COLO668 (cell line): ENCODE results near the gene PLOD3.
A peak's percentile ranks its signal among the peaks of the same experiment; 100 is the strongest.
"Not testable (repeated sequence)": the region's sequence is repeated elsewhere in the genome, so short reads cannot be mapped to it uniquely, and the experiment has no call there.

Experiments used
- DNase-seq: peaks from one replicate; lab custom pipeline; 2025; ENCODE audit not compliant: unreplicated experiment; lab: John Stamatoyannopoulos, UW

The PLOD3 gene, protein sequence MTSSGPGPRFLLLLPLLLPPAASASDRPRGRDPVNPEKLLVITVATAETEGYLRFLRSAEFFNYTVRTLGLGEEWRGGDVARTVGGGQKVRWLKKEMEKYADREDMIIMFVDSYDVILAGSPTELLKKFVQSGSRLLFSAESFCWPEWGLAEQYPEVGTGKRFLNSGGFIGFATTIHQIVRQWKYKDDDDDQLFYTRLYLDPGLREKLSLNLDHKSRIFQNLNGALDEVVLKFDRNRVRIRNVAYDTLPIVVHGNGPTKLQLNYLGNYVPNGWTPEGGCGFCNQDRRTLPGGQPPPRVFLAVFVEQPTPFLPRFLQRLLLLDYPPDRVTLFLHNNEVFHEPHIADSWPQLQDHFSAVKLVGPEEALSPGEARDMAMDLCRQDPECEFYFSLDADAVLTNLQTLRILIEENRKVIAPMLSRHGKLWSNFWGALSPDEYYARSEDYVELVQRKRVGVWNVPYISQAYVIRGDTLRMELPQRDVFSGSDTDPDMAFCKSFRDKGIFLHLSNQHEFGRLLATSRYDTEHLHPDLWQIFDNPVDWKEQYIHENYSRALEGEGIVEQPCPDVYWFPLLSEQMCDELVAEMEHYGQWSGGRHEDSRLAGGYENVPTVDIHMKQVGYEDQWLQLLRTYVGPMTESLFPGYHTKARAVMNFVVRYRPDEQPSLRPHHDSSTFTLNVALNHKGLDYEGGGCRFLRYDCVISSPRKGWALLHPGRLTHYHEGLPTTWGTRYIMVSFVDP

DNA sequence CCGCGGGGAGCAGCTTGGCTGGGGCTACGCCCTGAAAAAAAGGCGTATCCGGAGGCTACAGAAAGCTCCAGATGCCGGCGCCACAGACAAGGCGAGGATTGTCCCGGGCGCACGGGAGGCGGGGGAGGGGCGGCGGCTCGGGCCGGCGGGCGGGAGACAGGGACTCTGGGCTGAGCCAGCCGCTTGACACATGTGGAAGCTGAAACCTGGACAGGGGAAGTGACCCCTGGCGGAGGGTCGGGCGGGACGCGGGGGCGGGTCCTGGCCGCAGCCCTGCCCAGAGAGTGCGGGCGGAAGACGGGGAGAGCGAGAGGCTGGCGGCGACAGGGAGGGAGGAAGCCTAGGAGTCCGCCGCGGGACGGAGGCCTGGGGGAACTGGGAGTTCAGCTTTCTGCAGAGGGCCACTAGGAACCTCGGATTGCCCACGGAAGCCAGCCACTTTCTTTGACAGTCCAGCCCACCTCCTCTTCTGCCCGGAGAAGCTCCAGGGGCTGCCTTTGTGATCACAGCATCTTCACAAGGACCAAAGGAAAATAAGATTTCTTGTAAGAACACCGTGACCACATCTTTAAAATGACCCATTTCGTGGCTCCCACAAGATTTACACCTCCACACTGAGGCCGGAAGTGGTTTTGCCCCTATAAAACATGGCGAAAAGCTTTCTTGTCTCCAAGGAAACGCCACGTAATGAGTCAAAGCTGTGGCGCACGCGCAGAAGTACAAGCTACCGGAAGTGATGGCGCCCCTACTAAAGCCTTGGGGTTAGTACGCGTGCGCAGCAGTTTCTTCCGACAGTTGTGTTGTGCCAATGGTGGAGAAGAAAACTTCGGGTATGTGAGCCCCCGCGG, at the start of gene PLOD3, which contains the start of gene ZNHIT1:
Gene PLOD3, minus strand, starts transcription at position 194 of the 848 bp plus-strand sequence. CDS start 307 bp downstream, outside the sequence.
Gene ZNHIT1, plus strand, starts transcription at position 778 of the 848 bp plus-strand sequence. Its CDS starts 31 bp downstream, at position 809.
- DNase-seq: peak; percentile 97

DNA sequence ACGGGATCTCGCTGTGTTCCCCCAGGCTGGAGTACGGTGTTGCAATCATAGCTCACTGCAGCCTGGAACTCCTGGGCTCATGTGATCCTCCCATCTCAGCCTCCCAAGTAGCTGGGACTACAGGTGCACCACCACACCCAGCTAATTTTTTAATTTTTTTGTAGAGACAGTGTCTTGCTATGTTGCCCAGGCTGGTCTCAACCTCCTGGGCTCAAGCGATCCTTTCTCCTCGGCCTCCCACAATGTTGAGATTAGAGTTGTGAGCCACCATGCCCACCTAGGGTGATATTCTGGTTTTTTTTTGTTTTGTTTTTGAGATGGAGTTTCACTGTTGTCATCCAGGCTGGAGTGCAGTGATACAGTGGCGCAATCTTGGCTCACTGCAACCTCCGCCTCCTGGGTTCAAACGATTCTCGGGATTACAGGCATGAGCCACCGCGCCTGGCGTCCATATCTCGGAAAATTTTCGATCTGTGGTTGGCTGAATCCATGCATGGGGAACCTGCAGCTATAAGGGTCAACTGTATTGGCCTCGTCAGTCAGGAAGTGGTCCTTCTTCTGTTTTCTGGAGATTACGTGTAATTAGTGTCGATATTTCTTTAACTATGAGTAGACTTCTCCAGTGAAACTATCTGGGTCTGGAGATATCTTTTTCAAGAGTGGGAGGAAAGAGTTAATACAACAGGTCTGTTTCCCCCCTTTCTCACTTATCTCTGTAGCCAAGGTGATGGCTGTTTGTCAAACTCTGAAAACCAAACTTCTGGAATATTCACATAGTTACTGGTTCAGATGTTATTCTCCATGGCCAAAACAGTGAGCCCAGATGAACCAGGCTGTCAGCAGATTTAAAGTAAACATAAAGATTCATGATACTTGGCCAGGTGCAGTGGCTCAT, 48.5 kb upstream of the PLOD3 start:
- DNase-seq: no peak

DNA sequence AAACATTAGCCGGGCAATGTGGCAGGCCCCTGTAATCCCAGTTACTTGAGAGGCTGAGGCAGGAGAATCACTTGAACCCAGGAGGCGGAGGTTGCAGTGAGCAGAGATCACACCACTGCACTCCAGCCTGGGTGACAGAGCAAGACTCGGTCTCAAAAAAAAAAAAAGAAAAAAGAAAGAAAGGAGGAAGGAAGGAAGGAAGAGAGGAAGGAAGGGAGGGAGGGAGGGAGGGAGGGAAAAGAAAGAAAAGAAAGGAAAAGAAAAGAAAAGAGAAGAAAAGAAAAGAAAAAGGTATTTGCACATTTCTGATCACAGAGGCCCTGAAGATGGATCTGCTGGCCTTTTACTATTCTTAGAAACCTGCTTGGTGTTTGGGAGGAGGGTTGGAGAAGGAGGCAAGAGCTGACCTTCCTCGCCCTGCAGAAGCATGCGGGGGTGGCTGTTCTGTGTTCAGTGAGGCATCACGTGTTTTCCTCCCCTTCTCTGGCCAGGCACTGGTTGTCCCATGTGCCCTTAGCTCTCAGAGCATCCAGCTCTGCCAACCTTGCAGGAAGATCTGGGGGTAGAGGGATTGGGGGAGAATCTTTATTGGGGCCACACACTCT, 46.8 kb upstream of the PLOD3 start:
- DNase-seq: not testable (repeated sequence)

DNA sequence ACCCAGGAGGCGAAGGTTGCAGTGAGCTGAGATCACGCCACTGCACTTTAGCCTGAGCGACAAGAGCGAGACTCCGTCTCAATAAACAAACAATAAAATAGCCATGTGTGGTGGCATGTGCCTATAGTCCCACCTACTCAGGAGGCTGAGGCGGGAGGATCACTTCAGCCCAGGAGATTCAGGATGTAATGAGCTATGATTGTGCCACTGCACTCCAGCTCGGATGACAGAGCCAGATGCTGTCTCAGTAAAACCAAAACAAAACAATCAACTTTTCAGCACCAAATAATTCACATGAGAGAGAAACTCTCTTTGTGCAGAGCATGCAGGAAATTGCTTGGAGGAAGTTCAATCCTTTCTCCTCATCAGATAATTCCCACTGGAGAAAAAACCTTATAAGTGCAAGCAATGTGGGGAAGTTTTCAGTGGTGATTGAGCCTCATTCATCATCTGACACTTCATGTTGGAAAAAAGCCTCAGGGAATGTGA, 40.9 kb upstream of the PLOD3 start:
- no peak for DNase-seq

DNA sequence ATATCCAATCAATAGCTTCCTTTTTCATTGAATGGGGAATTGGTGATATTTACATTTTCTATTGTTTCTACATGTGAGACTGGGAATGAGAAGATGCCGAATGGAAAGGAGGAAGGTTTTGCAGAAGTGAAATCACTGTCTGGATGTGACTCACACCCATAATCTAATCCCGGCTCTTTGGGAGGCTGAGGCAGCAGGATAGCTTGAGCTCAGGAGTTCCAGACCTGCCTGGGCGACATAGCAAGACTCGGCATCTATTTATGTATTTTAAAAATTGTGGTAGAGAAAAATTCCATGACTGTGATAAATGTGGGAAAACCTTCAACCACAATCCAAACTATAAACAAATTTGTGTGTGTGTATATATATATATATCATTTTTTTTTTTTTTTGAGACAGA, 38.4 kb upstream of the PLOD3 start:
- DNase-seq: no peak

DNA sequence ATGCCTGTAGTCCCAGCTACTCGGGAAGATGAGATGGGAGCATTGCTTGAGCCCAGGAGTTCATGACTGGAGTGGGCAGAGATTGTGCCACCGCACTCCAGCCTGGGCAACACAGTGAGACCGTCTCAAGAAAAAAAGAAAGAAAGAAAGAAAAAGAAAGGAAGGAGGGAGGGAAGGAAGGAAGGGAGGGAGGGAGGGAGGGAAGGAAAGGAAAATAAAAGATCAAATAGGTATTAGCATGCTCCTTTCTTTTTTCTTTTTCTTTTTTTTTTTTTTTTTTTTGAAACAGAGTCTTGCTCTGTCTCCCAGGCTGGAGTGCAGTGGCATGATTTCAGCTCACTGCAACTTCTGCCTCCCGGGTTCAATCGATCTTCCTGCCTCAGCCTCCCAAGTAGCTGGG, 35.8 kb upstream of the PLOD3 start:
- not testable (repeated sequence) for DNase-seq

DNA sequence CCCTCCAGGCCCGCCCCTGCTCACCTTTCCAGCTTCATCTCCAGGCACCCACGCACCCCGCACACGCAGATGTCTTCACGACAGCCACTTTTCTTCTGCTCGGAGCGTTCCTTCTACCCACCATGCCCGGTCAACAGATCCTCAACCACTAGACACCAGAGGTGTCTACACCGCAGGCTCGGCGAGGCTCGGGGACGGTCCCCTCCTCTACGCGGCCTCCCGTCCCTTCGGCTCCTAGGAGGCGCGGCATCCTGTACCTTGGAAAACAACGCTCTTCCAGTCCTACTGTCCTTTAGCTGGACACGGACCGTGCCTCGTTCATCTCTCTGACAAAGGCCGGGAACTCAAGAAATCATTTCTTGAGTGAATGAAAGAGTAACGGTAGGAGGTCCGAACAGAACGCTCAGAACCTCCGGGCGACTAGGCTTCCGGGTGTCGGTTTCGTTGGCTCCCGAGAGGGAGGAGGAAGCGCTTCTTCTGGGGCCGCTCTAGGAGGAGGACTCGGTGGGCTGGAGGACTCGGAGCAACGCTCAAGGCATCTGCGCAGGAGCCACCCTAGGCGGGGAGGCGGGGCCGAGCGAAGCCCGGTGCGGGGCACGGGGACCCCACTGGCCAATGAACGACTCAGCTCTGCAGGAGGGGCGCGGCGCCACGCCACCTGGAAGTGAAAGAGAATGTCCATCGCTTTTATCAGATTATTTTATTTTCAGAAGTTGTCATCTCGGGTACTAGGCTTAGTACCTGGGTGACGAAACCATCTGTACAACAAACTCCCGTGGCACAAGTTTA, 34.7 kb upstream of the PLOD3 start:
- peak; percentile 98 for DNase-seq

DNA sequence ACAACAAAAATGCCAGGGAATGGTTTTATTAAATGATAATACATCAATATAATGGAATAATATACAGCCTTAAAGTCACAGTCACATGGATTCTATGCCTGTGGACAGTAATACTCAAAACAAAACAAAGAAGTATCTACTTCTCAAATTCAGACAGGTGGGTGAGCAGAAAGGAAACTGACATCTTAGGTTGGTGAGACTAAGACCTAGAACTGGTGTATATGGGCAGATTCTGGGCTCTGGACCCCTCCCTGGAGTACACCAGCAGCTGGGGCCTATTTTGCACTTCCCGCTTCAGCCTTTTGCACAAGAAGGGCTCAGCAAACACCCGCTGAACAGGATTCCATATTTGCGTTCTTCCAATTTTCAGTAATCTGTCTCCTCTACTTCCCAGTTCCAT, 32.9 kb upstream of the PLOD3 start:
- DNase-seq: no peak

DNA sequence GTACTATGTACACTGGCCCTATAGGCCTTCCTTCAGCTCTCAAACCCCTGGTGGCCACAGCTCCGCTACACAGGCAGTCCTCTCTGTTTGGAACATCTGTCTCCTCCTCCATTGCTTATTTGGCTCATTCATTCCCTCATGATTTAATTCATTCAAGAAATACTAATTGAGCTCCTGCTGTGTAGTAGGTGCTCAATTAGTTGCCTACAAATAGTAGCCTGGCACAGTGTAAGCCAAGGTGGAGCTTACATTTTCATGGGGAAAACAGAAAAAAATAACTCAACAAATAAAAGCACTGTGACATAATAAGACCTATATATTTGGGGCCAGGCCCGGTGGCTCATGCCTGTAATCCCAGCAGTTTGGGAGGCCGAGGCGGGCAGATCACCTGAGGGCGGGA, 30.9 kb upstream of the PLOD3 start:
- DNase-seq: no peak

DNA sequence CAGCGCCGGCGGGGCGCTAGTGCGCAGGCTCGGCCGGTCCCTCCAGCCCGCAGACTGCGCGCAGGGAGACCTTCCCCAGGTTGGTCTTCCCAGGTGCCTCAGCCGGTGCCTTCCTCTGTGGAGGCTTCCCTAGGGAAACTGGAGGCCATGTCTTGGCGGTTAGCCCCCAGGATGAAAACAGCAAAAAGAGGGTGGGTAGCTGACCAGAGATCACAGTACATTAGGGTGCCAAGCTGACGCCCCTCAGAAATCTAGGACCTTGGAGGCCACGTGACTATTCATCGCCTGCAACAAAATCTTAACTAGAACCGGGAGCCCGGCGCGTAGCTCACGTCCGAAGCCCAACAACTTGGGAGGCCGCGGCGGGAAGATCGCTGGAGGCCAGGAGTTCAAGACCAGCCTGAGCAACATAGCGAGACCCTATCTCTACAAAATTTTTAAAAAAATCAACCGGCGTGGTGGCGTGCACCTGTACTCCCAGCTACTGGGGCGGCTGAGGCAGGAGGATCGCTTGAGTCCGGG, 27.8 kb upstream of the PLOD3 start:
- no peak for DNase-seq

DNA sequence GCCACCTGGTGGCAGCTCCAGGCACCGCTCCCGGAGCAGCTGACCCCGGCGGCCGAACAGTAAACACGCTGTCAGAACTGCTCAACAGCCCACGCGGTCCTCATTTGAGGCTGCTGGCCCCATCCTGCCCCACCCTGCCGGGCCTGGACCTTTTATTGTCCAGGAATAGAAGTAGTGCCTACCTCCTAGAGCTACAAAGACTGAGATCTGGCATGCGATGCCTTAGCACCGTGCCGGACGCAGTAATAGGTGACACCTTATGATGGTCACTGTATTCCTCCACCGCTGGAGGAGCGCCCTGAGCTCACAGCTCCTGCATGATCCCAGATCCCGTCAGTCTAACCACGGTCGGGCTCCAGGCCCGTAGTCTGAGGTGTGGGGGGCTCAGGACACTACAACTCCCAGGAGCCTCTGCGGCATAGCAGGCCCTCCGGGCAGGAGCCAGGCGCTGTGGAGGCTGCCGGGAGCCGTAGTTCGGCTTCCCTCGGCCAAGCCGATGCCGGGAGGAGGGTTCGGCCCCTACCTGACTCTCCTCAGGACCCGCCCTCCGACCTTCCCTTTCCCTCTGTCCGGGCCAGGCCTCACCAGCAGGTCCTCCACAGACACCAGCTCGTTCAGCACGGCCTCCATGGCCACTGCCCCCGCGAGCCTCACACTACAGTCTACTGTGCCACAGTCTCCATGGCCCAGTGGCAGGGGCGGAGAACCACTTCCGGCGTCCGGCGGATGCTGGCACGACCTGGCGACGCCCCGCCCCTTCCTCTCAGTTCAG, 27.2 kb upstream of the PLOD3 start, which contains the start of gene FIS1:
Gene FIS1, minus strand, starts transcription at position 707 of the 772 bp plus-strand sequence. Its CDS starts 77 bp downstream, at position 630.
- peak; percentile 96 for DNase-seq

DNA sequence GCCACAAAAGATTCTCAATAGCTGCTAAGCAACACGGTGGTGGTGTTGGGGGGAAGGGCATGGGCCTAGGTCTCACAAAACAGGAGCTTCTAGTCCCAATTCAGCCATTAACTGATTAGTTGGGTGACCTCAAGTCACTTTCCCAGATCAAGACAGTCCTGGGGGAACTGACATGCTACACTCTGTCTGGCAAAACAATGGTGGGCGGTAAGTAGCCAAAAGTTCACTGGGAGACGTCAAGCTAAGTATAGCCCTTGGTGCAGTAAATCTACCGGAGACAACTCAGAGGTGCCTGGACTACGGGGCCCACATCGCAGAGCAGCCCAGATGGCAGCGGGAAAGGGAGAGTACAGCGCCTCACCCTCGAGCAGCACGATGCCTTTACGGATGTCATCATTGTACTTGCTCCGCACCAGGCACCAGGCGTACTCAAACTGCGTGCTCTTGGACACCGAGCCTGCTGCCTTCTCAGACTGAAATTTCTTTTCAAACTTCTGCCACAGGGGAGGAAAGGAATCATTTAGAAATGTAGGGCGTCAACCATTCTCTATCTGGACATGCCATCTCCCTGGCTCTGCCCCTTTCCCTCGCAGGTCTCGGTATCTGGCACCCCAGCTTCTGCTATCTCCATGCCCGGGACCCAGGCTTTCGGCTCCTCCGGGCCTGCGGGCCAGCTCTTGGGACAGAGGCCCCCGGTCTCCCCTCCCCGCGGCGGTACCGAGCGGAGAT, 26.4 kb upstream of the PLOD3 start:
- DNase-seq: peak; percentile 6

DNA sequence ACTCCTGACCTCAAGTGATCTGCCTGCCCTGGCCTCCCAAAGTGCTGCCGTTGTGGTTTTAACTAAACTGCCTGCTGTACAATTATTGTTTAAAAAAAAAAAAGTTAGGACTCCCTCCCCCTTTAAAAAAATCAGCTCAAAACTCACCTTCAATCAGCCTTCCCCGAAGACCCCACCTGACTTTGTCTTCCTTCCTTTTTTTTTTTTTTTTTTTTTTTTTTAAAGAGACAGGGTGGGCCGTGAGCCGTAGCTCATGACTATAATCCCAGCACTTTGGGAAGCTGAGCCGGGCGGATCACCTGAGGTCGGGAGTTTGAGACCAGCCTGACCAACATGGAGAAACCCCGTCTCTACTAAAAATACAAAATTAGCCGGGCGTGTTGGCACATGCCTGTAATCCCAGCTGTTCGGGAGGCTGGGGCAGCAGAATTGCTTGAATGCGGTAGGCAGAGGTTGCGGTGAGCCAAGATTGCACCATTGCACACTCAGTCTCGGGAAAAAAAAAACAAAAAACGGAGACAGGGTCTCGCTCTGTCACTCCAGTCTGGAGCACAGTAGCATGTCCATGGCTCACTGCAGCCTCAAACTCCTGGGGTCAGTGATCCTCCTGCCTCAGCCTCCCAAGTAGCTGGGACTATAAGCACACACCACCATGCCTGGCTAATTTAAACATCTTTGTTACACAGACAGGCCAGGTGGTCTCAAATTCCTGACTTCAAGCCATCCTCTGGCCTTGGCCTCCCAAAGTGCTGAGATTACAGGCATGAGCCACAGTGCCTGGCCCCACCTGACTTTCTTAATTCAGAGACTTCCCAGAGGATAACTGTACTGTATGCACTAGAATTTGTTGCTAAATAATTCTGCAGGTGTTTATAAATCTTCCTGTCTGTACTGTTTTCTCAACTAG, 24.3 kb upstream of the PLOD3 start:
- DNase-seq: no peak

DNA sequence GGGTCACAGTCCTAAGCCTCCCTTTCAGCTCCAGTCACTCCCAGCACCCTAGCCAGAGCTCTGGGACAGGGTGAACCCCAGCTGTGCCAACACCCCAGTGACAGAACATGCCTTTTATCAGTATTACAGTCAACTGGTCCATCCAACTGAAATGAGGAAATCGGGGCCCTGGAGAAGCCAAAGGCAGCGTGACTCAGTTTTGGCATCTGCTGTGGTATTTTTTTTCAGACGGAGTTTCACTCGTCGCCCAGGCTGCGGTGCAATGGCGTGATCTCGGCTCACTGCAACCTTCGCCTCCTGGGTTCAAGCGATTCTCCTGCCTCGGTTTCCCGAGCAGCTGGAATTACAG, 23.6 kb upstream of the PLOD3 start:
- no peak for DNase-seq

DNA sequence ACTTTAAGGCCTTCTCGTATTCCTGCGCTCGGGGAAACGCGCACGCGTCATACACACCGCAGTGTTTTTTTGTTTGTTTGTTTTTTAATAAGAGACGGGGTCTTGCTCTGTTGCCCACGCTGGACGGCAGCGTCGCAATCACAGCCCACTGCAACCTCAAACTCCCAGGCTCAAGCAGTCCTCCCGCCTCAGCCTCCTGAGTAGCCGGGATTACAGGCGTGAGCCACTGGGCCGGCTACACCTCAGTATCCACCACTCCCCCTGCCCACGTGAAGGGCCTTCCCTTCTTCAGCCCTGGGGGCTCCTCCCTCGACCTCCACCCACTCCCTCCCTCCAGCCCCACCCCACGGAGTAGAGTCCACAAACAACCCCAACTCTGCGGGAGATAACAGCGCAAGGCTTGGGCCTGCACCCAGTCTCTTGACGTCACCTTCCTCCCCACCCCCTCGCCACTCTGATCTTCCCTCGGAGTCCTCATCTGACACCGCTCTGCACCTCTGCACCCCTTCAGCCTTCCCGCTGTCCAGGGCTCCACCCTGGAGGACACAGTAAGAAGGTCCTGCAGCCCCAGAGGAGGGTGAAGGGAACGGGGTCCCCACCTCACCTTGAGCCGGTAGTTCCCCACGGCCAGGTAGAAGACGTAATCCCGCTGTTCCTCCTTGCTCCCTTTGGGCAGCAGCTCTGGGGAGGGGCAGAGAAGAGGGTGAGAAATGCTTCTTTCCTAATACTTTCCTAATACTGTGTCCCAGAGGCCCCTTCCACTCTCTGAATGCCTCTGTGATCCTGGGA, 23.0 kb upstream of the PLOD3 start:
- DNase-seq: no peak

DNA sequence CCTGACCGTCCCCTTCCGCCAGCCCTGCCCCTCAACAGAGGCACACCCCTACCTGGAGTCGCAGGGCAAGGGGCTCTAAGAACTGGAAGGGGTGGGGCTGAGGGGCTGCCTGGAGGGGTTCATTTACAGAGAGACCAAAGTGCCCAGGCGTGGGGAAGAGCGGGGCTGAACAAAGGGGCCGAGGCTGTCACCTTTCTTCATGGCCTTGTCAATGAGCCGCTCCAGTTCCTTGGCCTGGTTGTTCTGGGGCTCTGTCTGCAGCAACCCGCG, 22.5 kb upstream of the PLOD3 start:
- DNase-seq: no peak
